ENCODE data around the gene MED23. TPM values are rescaled to one million over a fixed set of nuclear protein-coding genes. Genes with fewer than 3 reads are reported as not detected.

The MED23 gene
- total and polyA plus RNA-seq, 12 donors = 4.6 to 18.4 (median 11.5) TPM

DNA sequence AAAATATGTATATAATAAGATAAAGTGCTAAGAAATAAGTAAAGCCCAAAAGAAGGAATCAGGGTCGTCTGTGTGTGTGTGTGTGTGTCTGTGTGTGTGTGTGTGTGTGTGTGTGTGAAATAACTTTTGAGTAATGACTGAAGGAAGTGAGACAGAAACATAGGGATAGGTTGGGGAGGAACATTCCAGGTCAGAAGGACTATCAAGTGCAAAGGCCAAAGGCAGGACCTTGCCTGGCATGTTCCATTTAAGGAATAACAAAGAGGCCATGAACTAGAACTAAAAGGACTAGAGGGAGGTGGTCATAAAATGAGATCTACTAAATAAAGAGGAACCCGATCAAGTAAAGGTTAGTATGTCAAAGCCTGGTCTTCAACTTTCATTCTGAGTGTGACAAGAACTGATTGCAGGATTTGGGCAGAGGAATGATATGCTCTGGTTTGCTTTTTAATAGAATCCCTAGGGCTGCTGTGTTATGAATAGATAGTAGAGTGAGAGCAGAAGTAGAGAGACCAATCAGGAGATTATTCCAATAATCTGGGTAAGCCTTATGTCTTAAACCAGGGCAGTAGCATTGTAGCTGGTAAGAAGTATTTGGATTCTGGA, 15.9 kb upstream of the MED23 start:
- no peak for DNase-seq
- H3K9me3 ChIP-seq = no peaks in the 10 kb centered on the region

DNA sequence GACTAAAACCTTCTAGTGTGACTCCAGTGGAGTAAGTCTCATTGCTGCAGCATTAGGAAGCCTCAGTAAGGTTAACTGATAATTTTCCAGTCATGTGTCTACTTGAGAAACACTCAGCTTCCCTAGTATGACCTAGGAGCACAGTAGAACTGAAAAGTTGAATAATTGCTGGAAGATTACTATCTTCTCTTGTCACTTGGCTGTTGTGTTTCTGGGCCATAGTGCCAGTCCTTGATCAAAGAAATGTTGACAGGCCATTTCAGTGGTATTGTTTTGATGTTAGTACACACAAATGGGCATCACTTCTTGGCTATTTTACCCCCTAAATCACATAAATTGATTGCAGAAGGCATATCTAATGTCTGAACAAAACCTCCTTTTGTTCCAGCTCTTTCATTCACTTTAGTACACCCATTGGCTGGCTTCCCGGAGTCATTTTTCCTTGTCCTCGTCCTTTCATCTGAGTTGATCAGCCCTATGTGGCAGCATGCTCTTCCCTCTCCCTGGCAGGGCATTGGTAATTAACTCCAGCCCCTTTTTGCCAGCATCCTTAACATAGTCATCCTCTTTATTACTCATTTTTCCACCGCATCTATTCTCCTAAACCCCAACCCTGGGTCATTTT, 15.1 kb upstream of the MED23 start:
- no peaks in the 10 kb centered on the region for H3K27me3 ChIP-seq
- no peak for ATAC-seq
- H3K9me3 ChIP-seq = no peaks in the 10 kb centered on the region
- 65% methylated on average over 3 of the region's 3 CpGs for WGBS, 2 donors
- TF ChIP-seq, protein P1, sequence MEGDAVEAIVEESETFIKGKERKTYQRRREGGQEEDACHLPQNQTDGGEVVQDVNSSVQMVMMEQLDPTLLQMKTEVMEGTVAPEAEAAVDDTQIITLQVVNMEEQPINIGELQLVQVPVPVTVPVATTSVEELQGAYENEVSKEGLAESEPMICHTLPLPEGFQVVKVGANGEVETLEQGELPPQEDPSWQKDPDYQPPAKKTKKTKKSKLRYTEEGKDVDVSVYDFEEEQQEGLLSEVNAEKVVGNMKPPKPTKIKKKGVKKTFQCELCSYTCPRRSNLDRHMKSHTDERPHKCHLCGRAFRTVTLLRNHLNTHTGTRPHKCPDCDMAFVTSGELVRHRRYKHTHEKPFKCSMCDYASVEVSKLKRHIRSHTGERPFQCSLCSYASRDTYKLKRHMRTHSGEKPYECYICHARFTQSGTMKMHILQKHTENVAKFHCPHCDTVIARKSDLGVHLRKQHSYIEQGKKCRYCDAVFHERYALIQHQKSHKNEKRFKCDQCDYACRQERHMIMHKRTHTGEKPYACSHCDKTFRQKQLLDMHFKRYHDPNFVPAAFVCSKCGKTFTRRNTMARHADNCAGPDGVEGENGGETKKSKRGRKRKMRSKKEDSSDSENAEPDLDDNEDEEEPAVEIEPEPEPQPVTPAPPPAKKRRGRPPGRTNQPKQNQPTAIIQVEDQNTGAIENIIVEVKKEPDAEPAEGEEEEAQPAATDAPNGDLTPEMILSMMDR (IDR thresholded peaks at IDR 0.05) = no peak
- no peak overlapping the region for H3K27ac ChIP-seq
- DNase-seq = no peak
- H3K36me3 ChIP-seq = no peaks in the 10 kb centered on the region
- H3K4me3 ChIP-seq = no peak overlapping the region
- intact Hi-C loops (cut with DNase I) = no loop called here
- H3K4me1 ChIP-seq = no peaks in the 10 kb centered on the region

More for the DNA sequence above, 15.9 kb upstream of the MED23 start:
- H3K4me1 ChIP-seq = no peaks in the 10 kb centered on the region
- H3K27ac ChIP-seq = no peak overlapping the region
- no peaks in the 10 kb centered on the region for H3K27me3 ChIP-seq
- no peak overlapping the region for H3K4me3 ChIP-seq
- TF ChIP-seq, protein P1 (IDR thresholded peaks at IDR 0.05) = no peak
- intact Hi-C loops (cut with DNase I) = no loop called here
- WGBS, 2 donors = 70 to 73% methylated on average over 2 of the region's 2 CpGs
- H3K36me3 ChIP-seq = no peaks in the 10 kb centered on the region
- no peak for ATAC-seq

DNA sequence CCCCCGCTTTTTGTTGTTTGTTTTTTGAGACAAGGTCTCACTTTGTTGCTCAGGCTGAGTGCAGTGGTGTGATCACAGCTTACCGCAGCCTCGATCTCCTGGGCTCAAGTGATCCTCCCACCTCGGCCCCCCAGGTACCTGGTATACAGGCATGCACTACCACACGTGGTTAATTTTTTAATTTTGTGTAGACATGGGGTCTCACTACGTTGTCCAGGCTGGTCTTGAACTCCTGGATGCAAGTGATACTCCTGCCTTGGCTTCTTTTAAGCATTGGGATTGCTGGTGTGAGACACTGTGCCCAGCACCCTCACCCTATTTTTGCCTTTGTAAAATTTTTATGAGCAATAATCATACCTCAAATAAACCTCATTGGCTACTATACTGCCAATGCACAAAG, 14.5 kb upstream of the MED23 start:
- Histone ChIP-seq H3K27ac (no peak overlapping the region), H3K4me3 (no peak overlapping the region), H3K27me3 (no peaks in the 10 kb centered on the region), H3K9me3 (no peaks in the 10 kb centered on the region), H3K4me1 (no peaks in the 10 kb centered on the region), H3K36me3 (no peaks in the 10 kb centered on the region)
- 84 to 90% methylated on average over 6 of the region's 6 CpGs for WGBS, 2 donors
- ATAC-seq (no peak), DNase-seq (no peak)
- TF ChIP-seq, protein P1 (IDR thresholded peaks at IDR 0.05) = no peak
- intact Hi-C loops (cut with DNase I) = no loop called here

DNA sequence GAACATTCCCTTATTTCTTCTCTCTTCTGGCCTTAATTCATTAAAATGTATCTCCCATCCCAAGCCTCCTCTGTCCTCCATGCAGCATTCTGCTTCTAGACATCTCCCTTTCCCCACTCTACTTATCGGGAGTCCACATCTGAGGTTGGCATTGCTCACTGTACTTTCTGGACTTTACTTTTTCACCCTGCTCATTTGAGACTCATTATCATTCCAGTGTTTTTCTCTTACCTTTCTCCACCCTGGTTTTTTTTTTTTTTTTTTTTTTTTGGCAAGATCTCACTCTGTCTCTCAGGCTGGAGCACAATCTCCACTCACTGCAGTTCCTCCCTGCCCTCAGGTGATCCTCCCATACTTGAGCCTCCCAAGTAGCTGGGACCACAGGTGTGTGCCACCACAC, 13.5 kb upstream of the MED23 start:
- H3K9me3 ChIP-seq = no peaks in the 10 kb centered on the region
- no peak for DNase-seq
- H3K27me3 ChIP-seq = no peaks in the 10 kb centered on the region
- WGBS, 2 donors = 94 to 100% methylated on average over 1 of the region's 1 CpG
- no peak for ATAC-seq
- intact Hi-C loops (cut with DNase I) = no loop called here
- no peaks in the 10 kb centered on the region for H3K36me3 ChIP-seq
- no peak overlapping the region for H3K4me3 ChIP-seq
- TF ChIP-seq, protein P1 (IDR thresholded peaks at IDR 0.05) = no peak
- no peak overlapping the region for H3K27ac ChIP-seq
- no peaks in the 10 kb centered on the region for H3K4me1 ChIP-seq
